ENCODE results near the gene CREM. TPM values are rescaled to one million over a fixed set of nuclear protein-coding genes. Genes with fewer than 3 reads are reported as not detected.
A peak's percentile ranks its signal among the peaks of the same experiment; 100 is the strongest.

Gene CREM
- total RNA-seq, 1 donor from 2014 or later = 28.6 TPM

- H3K27me3 Mint-ChIP-seq (ENCODE audit: unreplicated experiment) = peaks cover 2% of the 10 kb centered on the region
- TF ChIP-seq CTCF (IDR thresholded peaks at IDR 0.05; ENCODE audit: partially characterized antibody, unreplicated experiment) = no peak
- H3K9me3 Mint-ChIP-seq (ENCODE audit: unreplicated experiment) = peaks cover 8% of the 10 kb centered on the region
Measured at GRCh38 chr10:35124540-35124939, 2.1 kb upstream of the CREM start.

GRCh38 chr10:35126062-35126529 lies 550 bp upstream of the CREM start:
- H3K4me1 Mint-ChIP-seq (ENCODE audit: low read depth, unreplicated experiment) = peaks cover 5% of the 10 kb centered on the region
- peaks cover 8% of the 10 kb centered on the region for H3K9me3 Mint-ChIP-seq (ENCODE audit: unreplicated experiment)
- no peak for DNase-seq
- H3K27ac Mint-ChIP-seq (ENCODE audit: unreplicated experiment) = peak overlapping the region; percentile 76
- peak overlapping the region; percentile 81 for H3K4me3 Mint-ChIP-seq (ENCODE audit: unreplicated experiment)
- H3K36me3 Mint-ChIP-seq (ENCODE audit: unreplicated experiment) = no peaks in the 10 kb centered on the region
- TF ChIP-seq CTCF (IDR thresholded peaks at IDR 0.05; ENCODE audit: partially characterized antibody, unreplicated experiment) = no peak
- peaks cover 2% of the 10 kb centered on the region for H3K27me3 Mint-ChIP-seq (ENCODE audit: unreplicated experiment)

More at GRCh38 chr10:35124540-35124939, 2.1 kb upstream of the CREM start:
- Mint-ChIP-seq H3K4me1 (ENCODE audit: low read depth, unreplicated experiment) (peaks cover 5% of the 10 kb centered on the region), H3K4me3 (ENCODE audit: unreplicated experiment) (no peak overlapping the region), H3K36me3 (ENCODE audit: unreplicated experiment) (no peaks in the 10 kb centered on the region), H3K27ac (ENCODE audit: unreplicated experiment) (no peak overlapping the region)
- no peak for DNase-seq

GRCh38 chr10:35127289-35127891 lies 744 bp downstream of the CREM start:
- no peak for TF ChIP-seq CTCF (IDR thresholded peaks at IDR 0.05; ENCODE audit: partially characterized antibody, unreplicated experiment)
- H3K9me3 Mint-ChIP-seq (ENCODE audit: unreplicated experiment) = peaks cover 8% of the 10 kb centered on the region
- H3K27me3 Mint-ChIP-seq (ENCODE audit: unreplicated experiment) = peaks cover 2% of the 10 kb centered on the region
- DNase-seq = peak; percentile 58
- peaks cover 5% of the 10 kb centered on the region for H3K4me1 Mint-ChIP-seq (ENCODE audit: low read depth, unreplicated experiment)
- H3K36me3 Mint-ChIP-seq (ENCODE audit: unreplicated experiment) = no peaks in the 10 kb centered on the region
- H3K4me3 Mint-ChIP-seq (ENCODE audit: unreplicated experiment) = peak overlapping the region; percentile 81
- H3K27ac Mint-ChIP-seq (ENCODE audit: unreplicated experiment) = peak overlapping the region; percentile 91

- Mint-ChIP-seq H3K4me3 (ENCODE audit: unreplicated experiment) (peak overlapping the region; percentile 10), H3K4me1 (ENCODE audit: low read depth, unreplicated experiment) (peaks cover 5% of the 10 kb centered on the region), H3K27ac (ENCODE audit: unreplicated experiment) (no peak overlapping the region), H3K9me3 (ENCODE audit: unreplicated experiment) (peaks cover 8% of the 10 kb centered on the region), H3K27me3 (ENCODE audit: unreplicated experiment) (peaks cover 2% of the 10 kb centered on the region), H3K36me3 (ENCODE audit: unreplicated experiment) (no peaks in the 10 kb centered on the region)
- TF ChIP-seq CTCF (IDR thresholded peaks at IDR 0.05; ENCODE audit: partially characterized antibody, unreplicated experiment) = no peak
- DNase-seq = no peak
Measured at GRCh38 chr10:35129185-35129674, 2.6 kb downstream of the CREM start.

GRCh38 chr10:35130663-35131062 lies 4.0 kb downstream of the CREM start:
- TF ChIP-seq CTCF (IDR thresholded peaks at IDR 0.05; ENCODE audit: partially characterized antibody, unreplicated experiment) = no peak
- no peak overlapping the region for H3K27ac Mint-ChIP-seq (ENCODE audit: unreplicated experiment)
- no peaks in the 10 kb centered on the region for H3K36me3 Mint-ChIP-seq (ENCODE audit: unreplicated experiment)
- no peaks in the 10 kb centered on the region for H3K27me3 Mint-ChIP-seq (ENCODE audit: unreplicated experiment)
- no peak overlapping the region for H3K4me3 Mint-ChIP-seq (ENCODE audit: unreplicated experiment)
- H3K9me3 Mint-ChIP-seq (ENCODE audit: unreplicated experiment) = peaks cover 8% of the 10 kb centered on the region
- DNase-seq = no peak
- peaks cover 5% of the 10 kb centered on the region for H3K4me1 Mint-ChIP-seq (ENCODE audit: low read depth, unreplicated experiment)
